Measurements from ENCODE around the gene MIPOL1. TPM values are rescaled to one million over a fixed set of nuclear protein-coding genes. Genes with fewer than 3 reads are reported as not detected.
"Not testable (repeated sequence)": the region's sequence is repeated elsewhere in the genome, so short reads cannot be mapped to it uniquely, and the experiment has no call there.

Gene MIPOL1
- total RNA-seq, 1 donor from 2014 or later, result 14.6 TPM

DNA sequence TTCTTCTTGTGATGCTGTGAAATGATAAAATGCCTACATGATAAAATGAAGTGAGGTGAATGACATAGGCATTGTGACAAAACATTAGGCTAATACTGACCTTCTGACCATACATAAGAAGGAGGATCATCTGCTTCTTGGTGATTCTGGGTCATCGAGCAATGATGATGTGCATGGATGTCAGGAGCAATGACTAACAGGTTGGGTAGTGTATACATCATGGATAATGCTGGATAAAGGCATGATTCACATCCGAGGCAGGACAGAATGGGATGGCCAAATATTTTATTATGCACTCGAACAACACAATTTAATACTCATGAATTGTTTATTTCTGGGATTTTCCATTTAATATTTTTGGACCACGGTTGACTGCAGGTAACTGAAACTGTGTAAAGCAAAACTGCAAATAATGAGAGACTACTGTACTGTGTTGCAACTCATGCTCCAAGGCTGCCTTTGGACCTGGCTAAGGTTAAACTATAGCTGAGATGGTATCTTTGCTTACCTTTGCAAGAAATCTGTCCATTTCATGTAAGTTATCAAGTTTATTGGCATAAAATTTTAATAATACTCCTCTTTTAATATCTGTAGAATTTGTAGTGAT, 17.7 kb upstream of the MIPOL1 start:
- Mint-ChIP-seq H3K4me3 (ENCODE audit: unreplicated experiment) (no peak overlapping the region), H3K9me3 (ENCODE audit: unreplicated experiment) (no peaks in the 10 kb centered on the region), H3K27me3 (ENCODE audit: unreplicated experiment) (peaks cover 9% of the 10 kb centered on the region), H3K27ac (ENCODE audit: unreplicated experiment) (no peak overlapping the region), H3K4me1 (ENCODE audit: unreplicated experiment) (no peaks in the 10 kb centered on the region), H3K36me3 (ENCODE audit: unreplicated experiment) (no peaks in the 10 kb centered on the region)
- DNase-seq (ENCODE audit: extremely low spot score, unreplicated experiment), result no peak
- TF ChIP-seq, protein P1, sequence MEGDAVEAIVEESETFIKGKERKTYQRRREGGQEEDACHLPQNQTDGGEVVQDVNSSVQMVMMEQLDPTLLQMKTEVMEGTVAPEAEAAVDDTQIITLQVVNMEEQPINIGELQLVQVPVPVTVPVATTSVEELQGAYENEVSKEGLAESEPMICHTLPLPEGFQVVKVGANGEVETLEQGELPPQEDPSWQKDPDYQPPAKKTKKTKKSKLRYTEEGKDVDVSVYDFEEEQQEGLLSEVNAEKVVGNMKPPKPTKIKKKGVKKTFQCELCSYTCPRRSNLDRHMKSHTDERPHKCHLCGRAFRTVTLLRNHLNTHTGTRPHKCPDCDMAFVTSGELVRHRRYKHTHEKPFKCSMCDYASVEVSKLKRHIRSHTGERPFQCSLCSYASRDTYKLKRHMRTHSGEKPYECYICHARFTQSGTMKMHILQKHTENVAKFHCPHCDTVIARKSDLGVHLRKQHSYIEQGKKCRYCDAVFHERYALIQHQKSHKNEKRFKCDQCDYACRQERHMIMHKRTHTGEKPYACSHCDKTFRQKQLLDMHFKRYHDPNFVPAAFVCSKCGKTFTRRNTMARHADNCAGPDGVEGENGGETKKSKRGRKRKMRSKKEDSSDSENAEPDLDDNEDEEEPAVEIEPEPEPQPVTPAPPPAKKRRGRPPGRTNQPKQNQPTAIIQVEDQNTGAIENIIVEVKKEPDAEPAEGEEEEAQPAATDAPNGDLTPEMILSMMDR (IDR thresholded peaks at IDR 0.05), result no peak

DNA sequence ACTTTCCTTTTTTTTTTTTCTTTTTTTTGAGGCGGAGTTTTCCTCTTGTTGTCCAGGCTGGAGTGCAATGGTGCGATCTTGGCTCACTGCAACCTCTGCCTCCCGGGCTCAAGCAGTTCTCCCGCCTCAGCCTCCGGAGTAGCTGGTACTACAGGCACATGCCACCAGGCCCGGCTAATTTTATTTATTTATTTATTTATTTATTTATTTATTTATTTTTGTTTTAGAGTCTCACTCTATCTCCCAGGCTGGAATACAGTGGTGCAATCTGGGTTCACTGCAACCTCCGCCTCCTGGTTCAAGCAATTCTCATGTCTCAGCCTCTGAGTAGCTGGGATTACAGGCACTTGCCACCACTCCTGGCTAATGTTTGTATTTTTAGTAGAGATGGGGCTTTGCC, 16.9 kb upstream of the MIPOL1 start:
- not testable (repeated sequence) for H3K36me3 Mint-ChIP-seq (ENCODE audit: unreplicated experiment); H3K4me3 Mint-ChIP-seq (ENCODE audit: unreplicated experiment); H3K4me1 Mint-ChIP-seq (ENCODE audit: unreplicated experiment); H3K9me3 Mint-ChIP-seq (ENCODE audit: unreplicated experiment); H3K27ac Mint-ChIP-seq (ENCODE audit: unreplicated experiment); DNase-seq (ENCODE audit: extremely low spot score, unreplicated experiment)
- H3K27me3 Mint-ChIP-seq (ENCODE audit: unreplicated experiment), result peaks cover 13% of the 10 kb centered on the region

DNA sequence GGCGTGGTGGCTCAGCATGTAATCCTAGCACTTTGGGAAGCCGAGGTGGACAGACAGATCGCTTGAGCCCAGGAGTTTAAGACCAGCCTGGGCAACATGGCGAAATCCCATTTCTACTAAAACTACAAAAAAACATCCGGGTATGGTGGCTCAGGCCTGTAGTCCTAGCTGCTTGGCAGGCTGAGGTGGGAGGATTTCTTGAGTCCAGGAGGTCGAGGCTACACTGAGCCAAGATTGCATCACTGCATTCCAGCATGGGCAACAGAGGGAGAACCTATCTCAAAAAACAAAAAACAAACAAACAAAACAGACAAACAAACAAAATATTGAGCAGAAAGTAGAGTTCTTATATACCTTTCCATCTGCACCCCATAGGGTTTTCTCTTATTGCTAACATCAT, 16.3 kb upstream of the MIPOL1 start:
- DNase-seq (ENCODE audit: extremely low spot score, unreplicated experiment), result no peak

DNA sequence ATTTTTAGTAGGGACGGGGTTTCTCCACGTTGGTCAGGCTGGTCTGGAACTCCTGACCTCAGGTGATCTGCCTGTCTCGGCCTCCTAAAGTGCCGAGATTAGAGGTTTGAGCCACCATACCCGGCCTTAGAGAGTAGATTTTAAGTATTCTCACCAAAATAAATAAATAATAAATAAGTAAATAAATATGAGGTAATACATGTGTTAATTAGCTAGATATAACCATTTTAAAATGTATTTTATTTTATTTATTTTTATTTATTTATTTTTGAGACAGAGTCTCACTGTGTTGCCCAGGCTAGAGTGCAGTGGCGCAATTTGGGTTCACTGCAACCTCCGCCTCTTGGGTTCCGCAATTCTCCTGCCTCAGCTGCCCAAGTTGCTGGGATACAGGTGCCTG, 13.2 kb upstream of the MIPOL1 start:
- peaks cover 20% of the 10 kb centered on the region for H3K27me3 Mint-ChIP-seq (ENCODE audit: unreplicated experiment)
- not testable (repeated sequence) for H3K9me3 Mint-ChIP-seq (ENCODE audit: unreplicated experiment); H3K36me3 Mint-ChIP-seq (ENCODE audit: unreplicated experiment)

More for the DNA sequence above, 16.3 kb upstream of the MIPOL1 start:
- Mint-ChIP-seq H3K27ac (ENCODE audit: unreplicated experiment) (no peak overlapping the region), H3K4me3 (ENCODE audit: unreplicated experiment) (no peak overlapping the region), H3K27me3 (ENCODE audit: unreplicated experiment) (peaks cover 13% of the 10 kb centered on the region), H3K36me3 (ENCODE audit: unreplicated experiment) (no peaks in the 10 kb centered on the region), H3K9me3 (ENCODE audit: unreplicated experiment) (no peaks in the 10 kb centered on the region), H3K4me1 (ENCODE audit: unreplicated experiment) (no peaks in the 10 kb centered on the region)
- TF ChIP-seq, protein P1 (IDR thresholded peaks at IDR 0.05), result no peak

DNA sequence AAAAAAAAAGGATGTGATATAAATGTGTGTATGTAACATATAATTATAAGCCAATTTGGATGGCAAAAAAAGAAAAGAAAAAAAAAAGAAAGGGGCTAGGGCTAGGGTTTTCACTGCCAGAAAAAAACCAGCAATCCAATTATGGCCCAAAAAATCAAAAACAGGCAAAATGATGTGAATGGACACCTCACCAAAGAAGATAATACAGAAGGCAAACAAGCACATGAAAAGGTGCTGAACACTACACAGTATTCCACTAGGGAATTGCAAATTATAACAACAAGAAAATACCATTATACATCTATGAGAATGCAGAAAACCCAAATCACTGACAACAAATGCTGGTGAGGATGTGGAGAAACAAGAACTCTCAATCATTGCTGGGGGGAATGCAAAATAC, 12.1 kb upstream of the MIPOL1 start:
- Mint-ChIP-seq H3K4me3 (ENCODE audit: unreplicated experiment) (no peak overlapping the region), H3K27ac (ENCODE audit: unreplicated experiment) (no peak overlapping the region), H3K4me1 (ENCODE audit: unreplicated experiment) (no peaks in the 10 kb centered on the region), H3K27me3 (ENCODE audit: unreplicated experiment) (peaks cover 29% of the 10 kb centered on the region), H3K9me3 (ENCODE audit: unreplicated experiment) (no peaks in the 10 kb centered on the region), H3K36me3 (ENCODE audit: unreplicated experiment) (no peaks in the 10 kb centered on the region)
- no peak for DNase-seq (ENCODE audit: extremely low spot score, unreplicated experiment)
- TF ChIP-seq, protein P1 (IDR thresholded peaks at IDR 0.05), result no peak

More for the DNA sequence above, 13.2 kb upstream of the MIPOL1 start:
- H3K27ac Mint-ChIP-seq (ENCODE audit: unreplicated experiment); DNase-seq (ENCODE audit: extremely low spot score, unreplicated experiment); H3K4me3 Mint-ChIP-seq (ENCODE audit: unreplicated experiment); H3K4me1 Mint-ChIP-seq (ENCODE audit: unreplicated experiment): not testable (repeated sequence)

DNA sequence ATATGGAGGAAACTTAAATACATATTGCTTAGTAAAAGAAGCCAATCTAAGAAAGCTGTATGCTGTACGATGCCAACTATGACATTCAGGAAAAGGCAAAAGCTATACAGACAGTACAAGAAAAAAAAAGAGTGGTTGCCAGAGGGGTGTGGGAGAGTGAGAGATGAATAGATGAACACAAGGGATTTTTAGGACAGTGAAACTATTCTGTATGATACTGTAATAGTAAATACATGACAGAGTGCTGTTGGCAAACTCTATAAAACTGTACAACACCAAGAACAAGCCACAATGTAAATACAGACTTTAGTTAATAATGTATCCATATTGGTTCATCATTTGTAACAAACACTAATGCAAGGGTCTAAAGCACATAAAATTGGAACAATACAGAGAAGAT, 10.9 kb upstream of the MIPOL1 start:
- Mint-ChIP-seq H3K4me3 (ENCODE audit: unreplicated experiment) (no peak overlapping the region), H3K9me3 (ENCODE audit: unreplicated experiment) (no peaks in the 10 kb centered on the region), H3K27ac (ENCODE audit: unreplicated experiment) (no peak overlapping the region), H3K4me1 (ENCODE audit: unreplicated experiment) (no peaks in the 10 kb centered on the region), H3K27me3 (ENCODE audit: unreplicated experiment) (peaks cover 40% of the 10 kb centered on the region), H3K36me3 (ENCODE audit: unreplicated experiment) (no peaks in the 10 kb centered on the region)
- TF ChIP-seq, protein P1 (IDR thresholded peaks at IDR 0.05), result no peak
- DNase-seq (ENCODE audit: extremely low spot score, unreplicated experiment), result no peak

Measured in osteocyte (in vitro differentiated cells).